ENCODE measurements around the gene INTS14. TPM values are rescaled to one million over a fixed set of nuclear protein-coding genes. Genes with fewer than 3 reads are reported as not detected.

INTS14 gene
- polyA plus RNA-seq (2013, experiment 1 of 2; ENCODE audit: insufficient read length) = 27.0 TPM
- polyA plus RNA-seq (2013, experiment 2 of 2; ENCODE audit: insufficient read length) = 30.1 TPM

- DNase-seq = peak; percentile 97
These were observed at the start of gene INTS14 for GRCh38 chr15:65610871-65611718. Gene INTS14, minus strand, starts transcription at chr15:65611131. Its CDS starts 3,751 bp downstream, at chr15:65607380.

- no peak for DNase-seq
These were observed 48.6 kb upstream of the INTS14 start for GRCh38 chr15:65659502-65660052.

GRCh38 chr15:65655457-65655856 lies 44.5 kb upstream of the INTS14 start:
- DNase-seq = no peak

GRCh38 chr15:65655026-65655425 lies 44.1 kb upstream of the INTS14 start:
- peak; percentile 43 for DNase-seq

GRCh38 chr15:65653801-65654521 lies 43.0 kb upstream of the INTS14 start:
- no peak for DNase-seq

GRCh38 chr15:65653341-65653740 lies 42.4 kb upstream of the INTS14 start:
- DNase-seq = peak; percentile 50

- DNase-seq = no peak
These were observed 41.2 kb upstream of the INTS14 start for GRCh38 chr15:65651831-65652749.

GRCh38 chr15:65651042-65651322 lies 40.1 kb upstream of the INTS14 start:
- no peak for DNase-seq

- DNase-seq = no peak
These were observed 39.5 kb upstream of the INTS14 start for GRCh38 chr15:65650312-65651041.

- DNase-seq = peak; percentile 52
These were observed 35.6 kb upstream of the INTS14 start for GRCh38 chr15:65646486-65646885.

- no peak for DNase-seq
These were observed 34.5 kb upstream of the INTS14 start for GRCh38 chr15:65645392-65645791.

- DNase-seq = no peak
These were observed 33.4 kb upstream of the INTS14 start for GRCh38 chr15:65644282-65644681.

- DNase-seq = no peak
These were observed 31.7 kb upstream of the INTS14 start for GRCh38 chr15:65642594-65642993.

GRCh38 chr15:65641768-65642475 lies 31.0 kb upstream of the INTS14 start:
- no peak for DNase-seq

- no peak for DNase-seq
These were observed 28.6 kb upstream of the INTS14 start for GRCh38 chr15:65639509-65639908.

GRCh38 chr15:65638681-65639089 lies 27.8 kb upstream of the INTS14 start:
- peak; percentile 85 for DNase-seq

- DNase-seq = no peak
These were observed 27.2 kb upstream of the INTS14 start for GRCh38 chr15:65638109-65638508.

GRCh38 chr15:65634356-65634755 lies 23.4 kb upstream of the INTS14 start:
- no peak for DNase-seq

GRCh38 chr15:65633752-65634151 lies 22.8 kb upstream of the INTS14 start:
- no peak for DNase-seq

GRCh38 chr15:65632780-65633375 lies 21.9 kb upstream of the INTS14 start:
- no peak for DNase-seq

- DNase-seq = no peak
These were observed 20.6 kb upstream of the INTS14 start for GRCh38 chr15:65631503-65631902.
